ENCODE data around the gene SSR3.
A peak's percentile ranks its signal among the peaks of the same experiment; 100 is the strongest.
"Not testable (repeated sequence)": the region's sequence is repeated elsewhere in the genome, so short reads cannot be mapped to it uniquely, and the experiment has no call there.

Gene SSR3

GRCh38 chr3:156554842-156555687 lies at the start of gene SSR3:
Gene SSR3 (minus strand): TSS chr3:156555117. CDS start chr3:156555089, 28 bp downstream.
- peak within 1 kb of the TSS; percentile 93 for H3K27ac ChIP-seq (ENCODE audit: low read depth, low read length)
- H3K9ac ChIP-seq (ENCODE audit: low read length), result peak within 1 kb of the TSS; percentile 86
- peaks cover 18% of the 10 kb centered on the region for H3K4me1 ChIP-seq (ENCODE audit: insufficient read depth, low read length)
- H3K4me3 ChIP-seq (ENCODE audit: low read depth in 1 of 2, low read length in 2 of 2), result peak within 1 kb of the TSS; percentile 69 to 87
- no peaks in the 10 kb centered on the region for H3K9me3 ChIP-seq (ENCODE audit: low read length)
- peaks cover 10% of the 10 kb centered on the region for H3K36me3 ChIP-seq (ENCODE audit: insufficient read depth, low read length)
- no peaks in the 10 kb centered on the region for H3K27me3 ChIP-seq (ENCODE audit: control insufficient read depth in 1 of 2, insufficient read depth in 2 of 2, low read length in 2 of 2)

GRCh38 chr3:156604064-156604641 lies 49.2 kb upstream of the SSR3 start:
- Histone ChIP-seq H3K4me1 (ENCODE audit: insufficient read depth, low read length) (peaks cover 4% of the 10 kb centered on the region), H3K27me3 (ENCODE audit: control insufficient read depth in 1 of 2, insufficient read depth in 2 of 2, low read length in 2 of 2) (no peaks in the 10 kb centered on the region), H3K9me3 (ENCODE audit: low read length) (no peaks in the 10 kb centered on the region), H3K36me3 (ENCODE audit: insufficient read depth, low read length) (no peaks in the 10 kb centered on the region), H3K27ac (ENCODE audit: low read depth, low read length) (no peak overlapping the region), H3K4me3 (ENCODE audit: low read depth in 1 of 2, low read length in 2 of 2) (no peak overlapping the region), H3K9ac (ENCODE audit: low read length) (no peak overlapping the region)

GRCh38 chr3:156603379-156604017 lies 48.6 kb upstream of the SSR3 start:
- no peak overlapping the region for H3K9ac ChIP-seq (ENCODE audit: low read length)
- peaks cover 4% of the 10 kb centered on the region for H3K4me1 ChIP-seq (ENCODE audit: insufficient read depth, low read length)
- peak overlapping the region; percentile 10 for H3K27ac ChIP-seq (ENCODE audit: low read depth, low read length)
- no peaks in the 10 kb centered on the region for H3K36me3 ChIP-seq (ENCODE audit: insufficient read depth, low read length)
- H3K4me3 ChIP-seq (ENCODE audit: low read depth in 1 of 2, low read length in 2 of 2), result no peak overlapping the region
- H3K27me3 ChIP-seq (ENCODE audit: control insufficient read depth in 1 of 2, insufficient read depth in 2 of 2, low read length in 2 of 2), result no peaks in the 10 kb centered on the region
- H3K9me3 ChIP-seq (ENCODE audit: low read length), result no peaks in the 10 kb centered on the region

- no peak overlapping the region for H3K27ac ChIP-seq (ENCODE audit: low read depth, low read length)
- H3K4me1 ChIP-seq (ENCODE audit: insufficient read depth, low read length), result peaks cover 4% of the 10 kb centered on the region
- no peak overlapping the region for H3K4me3 ChIP-seq (ENCODE audit: low read depth in 1 of 2, low read length in 2 of 2)
- H3K9me3 ChIP-seq (ENCODE audit: low read length), result no peaks in the 10 kb centered on the region
- H3K27me3 ChIP-seq (ENCODE audit: control insufficient read depth in 1 of 2, insufficient read depth in 2 of 2, low read length in 2 of 2), result no peaks in the 10 kb centered on the region
- no peak overlapping the region for H3K9ac ChIP-seq (ENCODE audit: low read length)
- no peaks in the 10 kb centered on the region for H3K36me3 ChIP-seq (ENCODE audit: insufficient read depth, low read length)
Observed at GRCh38 chr3:156602424-156602823, 47.5 kb upstream of the SSR3 start.

- Histone ChIP-seq H3K4me3 (ENCODE audit: low read depth in 1 of 2, low read length in 2 of 2) (no peak overlapping the region), H3K27me3 (ENCODE audit: control insufficient read depth in 1 of 2, insufficient read depth in 2 of 2, low read length in 2 of 2) (no peaks in the 10 kb centered on the region), H3K27ac (ENCODE audit: low read depth, low read length) (no peak overlapping the region)
Observed at GRCh38 chr3:156601497-156601896, 46.6 kb upstream of the SSR3 start.

GRCh38 chr3:156600834-156601233 lies 45.9 kb upstream of the SSR3 start:
- Histone ChIP-seq H3K27ac (ENCODE audit: low read depth, low read length) (no peak overlapping the region), H3K9me3 (ENCODE audit: low read length) (no peaks in the 10 kb centered on the region), H3K27me3 (ENCODE audit: control insufficient read depth in 1 of 2, insufficient read depth in 2 of 2, low read length in 2 of 2) (no peaks in the 10 kb centered on the region), H3K4me3 (ENCODE audit: low read depth in 1 of 2, low read length in 2 of 2) (no peak overlapping the region), H3K4me1 (ENCODE audit: insufficient read depth, low read length) (peaks cover 4% of the 10 kb centered on the region), H3K36me3 (ENCODE audit: insufficient read depth, low read length) (no peaks in the 10 kb centered on the region), H3K9ac (ENCODE audit: low read length) (no peak overlapping the region)

More at GRCh38 chr3:156601497-156601896, 46.6 kb upstream of the SSR3 start:
- Histone ChIP-seq H3K9ac (ENCODE audit: low read length) (no peak overlapping the region), H3K36me3 (ENCODE audit: insufficient read depth, low read length) (no peaks in the 10 kb centered on the region), H3K9me3 (ENCODE audit: low read length) (no peaks in the 10 kb centered on the region), H3K4me1 (ENCODE audit: insufficient read depth, low read length) (peaks cover 4% of the 10 kb centered on the region)

- no peaks in the 10 kb centered on the region for H3K27me3 ChIP-seq (ENCODE audit: control insufficient read depth in 1 of 2, insufficient read depth in 2 of 2, low read length in 2 of 2)
- no peaks in the 10 kb centered on the region for H3K9me3 ChIP-seq (ENCODE audit: low read length)
- H3K36me3 ChIP-seq (ENCODE audit: insufficient read depth, low read length), result no peaks in the 10 kb centered on the region
- H3K27ac ChIP-seq (ENCODE audit: low read depth, low read length), result no peak overlapping the region
- no peak overlapping the region for H3K9ac ChIP-seq (ENCODE audit: low read length)
- no peak overlapping the region for H3K4me3 ChIP-seq (ENCODE audit: low read depth in 1 of 2, low read length in 2 of 2)
- H3K4me1 ChIP-seq (ENCODE audit: insufficient read depth, low read length), result peaks cover 3% of the 10 kb centered on the region
Observed at GRCh38 chr3:156599089-156599874, 44.4 kb upstream of the SSR3 start.

- Histone ChIP-seq H3K9me3 (ENCODE audit: low read length) (no peaks in the 10 kb centered on the region), H3K27me3 (ENCODE audit: control insufficient read depth in 1 of 2, insufficient read depth in 2 of 2, low read length in 2 of 2) (no peaks in the 10 kb centered on the region), H3K4me3 (ENCODE audit: low read depth in 1 of 2, low read length in 2 of 2) (no peak overlapping the region), H3K27ac (ENCODE audit: low read depth, low read length) (no peak overlapping the region), H3K9ac (ENCODE audit: low read length) (no peak overlapping the region), H3K4me1 (ENCODE audit: insufficient read depth, low read length) (peaks cover 5% of the 10 kb centered on the region), H3K36me3 (ENCODE audit: insufficient read depth, low read length) (no peaks in the 10 kb centered on the region)
Observed at GRCh38 chr3:156598413-156598812, 43.5 kb upstream of the SSR3 start.

GRCh38 chr3:156594219-156594683 lies 39.3 kb upstream of the SSR3 start:
- Histone ChIP-seq H3K27ac (ENCODE audit: low read depth, low read length) (no peak overlapping the region), H3K36me3 (ENCODE audit: insufficient read depth, low read length) (no peaks in the 10 kb centered on the region), H3K4me3 (ENCODE audit: low read depth in 1 of 2, low read length in 2 of 2) (no peak overlapping the region), H3K9ac (ENCODE audit: low read length) (no peak overlapping the region), H3K4me1 (ENCODE audit: insufficient read depth, low read length) (peaks cover 5% of the 10 kb centered on the region), H3K9me3 (ENCODE audit: low read length) (no peaks in the 10 kb centered on the region), H3K27me3 (ENCODE audit: control insufficient read depth in 1 of 2, insufficient read depth in 2 of 2, low read length in 2 of 2) (no peaks in the 10 kb centered on the region)

GRCh38 chr3:156593814-156594213 lies 38.9 kb upstream of the SSR3 start:
- no peak overlapping the region for H3K4me3 ChIP-seq (ENCODE audit: low read depth in 1 of 2, low read length in 2 of 2)
- H3K9me3 ChIP-seq (ENCODE audit: low read length), result no peaks in the 10 kb centered on the region

GRCh38 chr3:156589806-156590205 lies 34.9 kb upstream of the SSR3 start:
- H3K36me3 ChIP-seq (ENCODE audit: insufficient read depth, low read length); H3K4me3 ChIP-seq (ENCODE audit: low read depth in 1 of 2, low read length in 2 of 2): not testable (repeated sequence)

More at GRCh38 chr3:156593814-156594213, 38.9 kb upstream of the SSR3 start:
- H3K4me1 ChIP-seq (ENCODE audit: insufficient read depth, low read length), result peaks cover 5% of the 10 kb centered on the region
- no peak overlapping the region for H3K9ac ChIP-seq (ENCODE audit: low read length)
- no peaks in the 10 kb centered on the region for H3K27me3 ChIP-seq (ENCODE audit: control insufficient read depth in 1 of 2, insufficient read depth in 2 of 2, low read length in 2 of 2)
- H3K27ac ChIP-seq (ENCODE audit: low read depth, low read length), result no peak overlapping the region
- no peaks in the 10 kb centered on the region for H3K36me3 ChIP-seq (ENCODE audit: insufficient read depth, low read length)

More at GRCh38 chr3:156589806-156590205, 34.9 kb upstream of the SSR3 start:
- not testable (repeated sequence) for H3K27ac ChIP-seq (ENCODE audit: low read depth, low read length); H3K27me3 ChIP-seq (ENCODE audit: control insufficient read depth in 1 of 2, insufficient read depth in 2 of 2, low read length in 2 of 2); H3K4me1 ChIP-seq (ENCODE audit: insufficient read depth, low read length); H3K9ac ChIP-seq (ENCODE audit: low read length); H3K9me3 ChIP-seq (ENCODE audit: low read length)
